ENCODE measurements around the gene RUNX1.

RUNX1 gene

GRCh38 chr21:35050348-35051286 is 1.5 kb upstream of the RUNX1 start:
- H3K4me1 ChIP-seq, result no peaks in the 10 kb centered on the region
- no peak overlapping the region for H3K4me3 ChIP-seq (ENCODE audit: low read depth, low read length)
- no peaks in the 10 kb centered on the region for H3K27me3 ChIP-seq
- H3K36me3 ChIP-seq, result no peaks in the 10 kb centered on the region
- no peaks in the 10 kb centered on the region for H3K9me3 ChIP-seq
- no peak for DNase-seq
- TF ChIP-seq CTCF (IDR thresholded peaks at IDR 0.05; ENCODE audit: low read depth, low read length), result no peak

- no peak overlapping the region for H3K4me3 ChIP-seq (ENCODE audit: low read depth, low read length)
- no peak for TF ChIP-seq CTCF (IDR thresholded peaks at IDR 0.05; ENCODE audit: low read depth, low read length)
- H3K27me3 ChIP-seq, result no peaks in the 10 kb centered on the region
- no peak for DNase-seq
- H3K9me3 ChIP-seq, result no peaks in the 10 kb centered on the region
- H3K4me1 ChIP-seq, result no peaks in the 10 kb centered on the region
- no peaks in the 10 kb centered on the region for H3K36me3 ChIP-seq
Measured at GRCh38 chr21:35048183-35048601, 910 bp downstream of the RUNX1 start.

GRCh38 chr21:35046880-35047229 is 2.2 kb downstream of the RUNX1 start:
- H3K36me3 ChIP-seq, result no peaks in the 10 kb centered on the region
- H3K4me1 ChIP-seq, result no peaks in the 10 kb centered on the region
- H3K9me3 ChIP-seq, result no peaks in the 10 kb centered on the region
- H3K27me3 ChIP-seq, result no peaks in the 10 kb centered on the region
- H3K4me3 ChIP-seq (ENCODE audit: low read depth, low read length), result no peak overlapping the region
- no peak for DNase-seq
- no peak for TF ChIP-seq CTCF (IDR thresholded peaks at IDR 0.05; ENCODE audit: low read depth, low read length)

- H3K4me3 ChIP-seq (ENCODE audit: low read depth, low read length), result no peak overlapping the region
Measured at GRCh38 chr21:35046263-35046624, 2.9 kb downstream of the RUNX1 start.

GRCh38 chr21:35045542-35046262 is 3.4 kb downstream of the RUNX1 start:
- Histone ChIP-seq H3K27me3 (no peaks in the 10 kb centered on the region), H3K4me1 (no peaks in the 10 kb centered on the region), H3K4me3 (ENCODE audit: low read depth, low read length) (no peak overlapping the region), H3K9me3 (no peaks in the 10 kb centered on the region), H3K36me3 (no peaks in the 10 kb centered on the region)
- no peak for TF ChIP-seq CTCF (IDR thresholded peaks at IDR 0.05; ENCODE audit: low read depth, low read length)
- no peak for DNase-seq

More at GRCh38 chr21:35046263-35046624, 2.9 kb downstream of the RUNX1 start:
- no peaks in the 10 kb centered on the region for H3K27me3 ChIP-seq
- no peaks in the 10 kb centered on the region for H3K4me1 ChIP-seq
- no peaks in the 10 kb centered on the region for H3K36me3 ChIP-seq
- TF ChIP-seq CTCF (IDR thresholded peaks at IDR 0.05; ENCODE audit: low read depth, low read length), result no peak
- H3K9me3 ChIP-seq, result no peaks in the 10 kb centered on the region
- DNase-seq, result no peak
